Vagina (tissue), 2 donors: ENCODE measurements around the gene ATP2C2. TPM values are rescaled to one million over a fixed set of nuclear protein-coding genes. Genes with fewer than 3 reads are reported as not detected.

Experiments used
- DNase-seq, 2 donors: peaks; one replicate each; pipeline ENCODE4 v3.0.0-alpha.2; 2017; ENCODE audit errors: extremely low spot score in 2 of 2
- H3K27ac ChIP-seq: fragments of 200-600 bp; sonication (generic); one replicate; pipeline ENCODE4 v1.5.1; 2019
- H3K27me3 ChIP-seq: fragments of 200-600 bp; sonication (generic); one replicate; pipeline ENCODE4 v1.5.1; 2019
- H3K36me3 ChIP-seq, 2 donors: fragments of 200-600 bp; sonication (generic); one replicate each; pipeline ENCODE4 v1.5.1; 2017 to 2019
- H3K4me1 ChIP-seq: fragments of 200-600 bp; sonication (generic); one replicate; pipeline ENCODE4 v1.5.1; 2019
- H3K4me3 ChIP-seq, 2 donors: fragments of 200-600 bp; sonication (generic); 1 replicate in 1 of 2; 2 replicates in 1 of 2; pipeline ENCODE4 v1.5.1; 2016 to 2019
- H3K9me3 ChIP-seq: fragments of 200-600 bp; sonication (generic); one replicate; pipeline ENCODE4 v1.5.1; 2019
- CTCF ChIP-seq, 3 experiments: fragments of 450-650 bp in 2 of 3; fragments of 200-600 bp in 1 of 3; sonication (generic) in 1 of 3; IDR thresholded peaks; one replicate each; pipeline ENCODE4 v1.5.1; 2017 to 2019; ENCODE audit warnings: antibody characterized with exemption in 3 of 3, mild to moderate bottlenecking in 2 of 3, moderate library complexity in 2 of 3
- POLR2A ChIP-seq, 2 donors: fragments of 450-650 bp; IDR thresholded peaks; one replicate each; pipeline ENCODE4 v1.6.1; 2017; ENCODE audit warnings: antibody characterized with exemption in 2 of 2, mild to moderate bottlenecking in 2 of 2, moderate library complexity in 2 of 2
- POLR2AphosphoS5 ChIP-seq, 2 donors: sonication (generic); formaldehyde crosslinking; IDR thresholded peaks; one replicate each; pipeline ENCODE4 v1.9.0; 2017; ENCODE audit warnings: antibody characterized with exemption in 2 of 2, mild to moderate bottlenecking in 2 of 2, low read depth in 1 of 2; ENCODE audit not compliant: insufficient read depth in 1 of 2
- intact Hi-C: fragments of 100-400 bp; cut with DNase I; formaldehyde crosslinking; loops from one replicate; pipeline ENCODE4 v1.15.1; 2023
- total RNA-seq: library from RNA; depleted of rRNA; stranded (reverse); fragments of >200 nt; gene quantifications from one replicate; pipeline ENCODE4 v1.2.3, GENCODE V29; 2016

ATP2C2 gene
- total RNA-seq, 1 donor from 2014 or later = 35.1 TPM

GRCh38 chr16:84442416-84443145 is 74.2 kb downstream of the ATP2C2 start:
- Histone ChIP-seq H3K36me3 (no peaks in the 10 kb centered on the region), H3K9me3 (no peaks in the 10 kb centered on the region), H3K4me1 (no peaks in the 10 kb centered on the region), H3K27ac (no peak overlapping the region), H3K4me3 (no peak overlapping the region), H3K27me3 (no peaks in the 10 kb centered on the region)
- intact Hi-C loops = no loop called here
- TF ChIP-seq POLR2AphosphoS5 (IDR thresholded peaks at IDR 0.05; ENCODE audit: insufficient read depth in 1 of 2, low read depth in 1 of 2) (no peak), POLR2A (IDR thresholded peaks at IDR 0.05) (no peak), CTCF (IDR thresholded peaks at IDR 0.05) (no peak)
- DNase-seq = no peak

DNA sequence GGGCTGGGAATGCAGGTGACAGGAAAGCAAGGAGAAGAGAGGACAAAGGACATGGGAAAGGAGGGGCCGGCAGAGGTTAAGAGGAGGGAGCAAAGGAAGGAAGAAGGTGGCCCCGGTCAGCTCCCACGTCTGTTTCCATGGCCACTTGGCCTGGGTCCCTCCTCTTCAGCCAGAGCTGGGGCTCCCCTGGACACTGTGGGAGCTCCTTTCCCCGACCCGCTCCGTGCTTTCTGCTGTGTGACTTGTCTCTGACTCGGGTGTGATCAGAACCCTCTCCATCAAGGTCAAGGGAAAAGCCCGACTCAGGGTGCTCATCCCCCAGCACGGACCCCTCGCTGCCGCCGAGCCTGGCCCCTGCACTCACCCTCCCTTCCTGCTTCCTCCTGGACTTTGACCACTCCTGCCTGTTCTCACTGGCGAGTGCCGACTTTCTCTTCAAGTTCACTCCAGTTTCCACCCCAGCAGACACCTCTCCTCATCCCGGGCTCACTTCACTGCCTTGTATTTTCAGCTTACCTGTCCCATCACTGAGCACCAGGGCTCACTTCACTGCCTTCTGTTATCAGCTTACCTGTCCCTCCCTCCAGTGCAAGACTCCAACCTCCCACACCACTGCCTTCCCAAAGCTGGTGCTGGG is 74.9 kb downstream of the ATP2C2 start:
- DNase-seq = no peak
- intact Hi-C loops = no loop called here

GRCh38 chr16:84444476-84444875 is 76.1 kb downstream of the ATP2C2 start:
- Histone ChIP-seq H3K4me3 (no peak overlapping the region), H3K9me3 (no peaks in the 10 kb centered on the region), H3K27me3 (no peaks in the 10 kb centered on the region), H3K36me3 (no peaks in the 10 kb centered on the region), H3K27ac (no peak overlapping the region), H3K4me1 (no peaks in the 10 kb centered on the region)
- intact Hi-C loops = no loop called here
- no peak for DNase-seq
- TF ChIP-seq POLR2A (IDR thresholded peaks at IDR 0.05) (no peak), CTCF (IDR thresholded peaks at IDR 0.05) (no peak), POLR2AphosphoS5 (IDR thresholded peaks at IDR 0.05; ENCODE audit: insufficient read depth in 1 of 2, low read depth in 1 of 2) (no peak)

More for the DNA sequence above, 74.9 kb downstream of the ATP2C2 start:
- Histone ChIP-seq H3K9me3 (no peaks in the 10 kb centered on the region), H3K36me3 (no peaks in the 10 kb centered on the region), H3K27me3 (no peaks in the 10 kb centered on the region), H3K4me3 (no peak overlapping the region), H3K4me1 (no peaks in the 10 kb centered on the region), H3K27ac (no peak overlapping the region)
- no peak for TF ChIP-seq POLR2AphosphoS5 (IDR thresholded peaks at IDR 0.05; ENCODE audit: insufficient read depth in 1 of 2, low read depth in 1 of 2)
- TF ChIP-seq POLR2A (IDR thresholded peaks at IDR 0.05) = no peak
- TF ChIP-seq CTCF (IDR thresholded peaks at IDR 0.05) = no peak

DNA sequence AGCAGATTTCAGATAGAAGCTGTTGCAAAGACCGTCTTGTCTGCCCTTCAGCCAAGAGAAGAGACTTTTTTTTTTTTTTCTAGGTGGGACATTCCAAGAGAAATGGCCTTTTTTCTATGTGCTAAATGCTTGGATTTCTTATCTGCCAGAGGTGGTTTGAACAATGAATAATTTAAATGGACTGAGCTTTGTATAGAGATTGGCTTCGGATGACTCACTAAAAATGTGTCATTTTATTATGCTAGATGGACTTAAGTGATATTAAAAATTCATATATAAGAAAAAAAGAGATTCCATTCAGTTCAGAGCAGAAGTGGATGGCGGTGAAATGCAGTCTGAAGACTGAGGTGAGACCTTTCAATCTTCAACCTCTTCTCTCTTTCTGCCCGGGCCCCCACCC is 77.7 kb downstream of the ATP2C2 start:
- no peaks in the 10 kb centered on the region for H3K9me3 ChIP-seq
- H3K27ac ChIP-seq = no peak overlapping the region
- no peak overlapping the region for H3K4me3 ChIP-seq
- no peaks in the 10 kb centered on the region for H3K4me1 ChIP-seq
- H3K36me3 ChIP-seq = no peaks in the 10 kb centered on the region
- no peaks in the 10 kb centered on the region for H3K27me3 ChIP-seq
- intact Hi-C loops = no loop called here
- no peak for TF ChIP-seq POLR2A (IDR thresholded peaks at IDR 0.05)
- no peak for TF ChIP-seq POLR2AphosphoS5 (IDR thresholded peaks at IDR 0.05; ENCODE audit: insufficient read depth in 1 of 2, low read depth in 1 of 2)
- no peak for TF ChIP-seq CTCF (IDR thresholded peaks at IDR 0.05)
- no peak for DNase-seq
